ENCODE results near the gene MMP24. TPM values are rescaled to one million over a fixed set of nuclear protein-coding genes. Genes with fewer than 3 reads are reported as not detected.

MMP24 gene
- total and polyA plus RNA-seq, 8 donors = 2.0 to 7.3 (median 5.0) TPM

DNA sequence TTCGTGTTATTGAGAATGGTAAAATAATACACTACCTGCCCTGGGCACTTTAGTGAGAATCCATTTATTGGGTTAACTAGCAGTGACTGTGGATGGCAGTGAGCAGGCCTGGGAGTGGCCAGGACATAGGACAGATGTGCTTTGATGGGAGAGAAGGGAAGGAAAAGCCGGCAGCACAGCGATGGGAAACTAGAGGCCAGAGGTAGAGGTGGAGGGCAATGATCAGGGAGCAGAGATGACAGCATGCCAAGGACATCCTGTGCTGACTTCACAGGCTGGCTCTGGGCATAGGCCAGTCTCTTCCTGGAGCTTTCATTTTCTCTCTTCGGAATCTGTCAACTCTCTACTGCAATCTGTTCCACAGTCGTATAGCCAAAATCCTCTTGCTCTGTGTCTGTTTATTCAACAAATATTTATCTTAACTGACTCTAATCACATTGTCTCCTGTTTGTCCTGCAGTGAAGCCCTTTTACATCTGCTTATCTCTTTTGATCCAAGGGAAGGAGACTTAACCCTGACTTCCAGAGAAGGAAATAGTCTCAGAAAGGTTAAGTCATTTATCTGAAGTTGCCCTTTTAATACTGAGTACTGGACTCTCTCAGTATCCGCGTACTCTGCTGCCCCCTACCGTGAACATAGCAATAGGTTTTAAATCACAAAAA is 18.4 kb upstream of the MMP24 start:
- no peaks in the 10 kb centered on the region for H3K36me3 ChIP-seq
- WGBS, 2 donors = 14% methylated on average over 8 of the region's 8 CpGs
- TF ChIP-seq, protein P1, sequence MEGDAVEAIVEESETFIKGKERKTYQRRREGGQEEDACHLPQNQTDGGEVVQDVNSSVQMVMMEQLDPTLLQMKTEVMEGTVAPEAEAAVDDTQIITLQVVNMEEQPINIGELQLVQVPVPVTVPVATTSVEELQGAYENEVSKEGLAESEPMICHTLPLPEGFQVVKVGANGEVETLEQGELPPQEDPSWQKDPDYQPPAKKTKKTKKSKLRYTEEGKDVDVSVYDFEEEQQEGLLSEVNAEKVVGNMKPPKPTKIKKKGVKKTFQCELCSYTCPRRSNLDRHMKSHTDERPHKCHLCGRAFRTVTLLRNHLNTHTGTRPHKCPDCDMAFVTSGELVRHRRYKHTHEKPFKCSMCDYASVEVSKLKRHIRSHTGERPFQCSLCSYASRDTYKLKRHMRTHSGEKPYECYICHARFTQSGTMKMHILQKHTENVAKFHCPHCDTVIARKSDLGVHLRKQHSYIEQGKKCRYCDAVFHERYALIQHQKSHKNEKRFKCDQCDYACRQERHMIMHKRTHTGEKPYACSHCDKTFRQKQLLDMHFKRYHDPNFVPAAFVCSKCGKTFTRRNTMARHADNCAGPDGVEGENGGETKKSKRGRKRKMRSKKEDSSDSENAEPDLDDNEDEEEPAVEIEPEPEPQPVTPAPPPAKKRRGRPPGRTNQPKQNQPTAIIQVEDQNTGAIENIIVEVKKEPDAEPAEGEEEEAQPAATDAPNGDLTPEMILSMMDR (IDR thresholded peaks at IDR 0.05) = peak; percentile 49 to 73 (median 62)
- H3K9me3 ChIP-seq = no peaks in the 10 kb centered on the region
- peak overlapping the region in 1 of 4 donors; percentile 21 for H3K4me3 ChIP-seq
- peaks cover 0 to 5% (median 0%) of the 10 kb centered on the region in 3 donors for H3K4me1 ChIP-seq
- H3K27me3 ChIP-seq = no peaks in the 10 kb centered on the region
- peak in 5 of 6 donors; percentile 71 to 83 (median 75) for DNase-seq
- no peak for FAIRE-seq
- intact Hi-C loops (cut with DNase I) = loop anchor here in 1 of 3 donors (5.0 to 10.0 kb wide), 2 partner anchors 66 to 113 kb away; partner anchors contain the start of gene TRPC4AP
- peak; percentile 97 to 100 (median 98) for ATAC-seq
- H3K27ac ChIP-seq = peak overlapping the region in 3 of 4 donors; percentile 36 to 63 (median 61)

DNA sequence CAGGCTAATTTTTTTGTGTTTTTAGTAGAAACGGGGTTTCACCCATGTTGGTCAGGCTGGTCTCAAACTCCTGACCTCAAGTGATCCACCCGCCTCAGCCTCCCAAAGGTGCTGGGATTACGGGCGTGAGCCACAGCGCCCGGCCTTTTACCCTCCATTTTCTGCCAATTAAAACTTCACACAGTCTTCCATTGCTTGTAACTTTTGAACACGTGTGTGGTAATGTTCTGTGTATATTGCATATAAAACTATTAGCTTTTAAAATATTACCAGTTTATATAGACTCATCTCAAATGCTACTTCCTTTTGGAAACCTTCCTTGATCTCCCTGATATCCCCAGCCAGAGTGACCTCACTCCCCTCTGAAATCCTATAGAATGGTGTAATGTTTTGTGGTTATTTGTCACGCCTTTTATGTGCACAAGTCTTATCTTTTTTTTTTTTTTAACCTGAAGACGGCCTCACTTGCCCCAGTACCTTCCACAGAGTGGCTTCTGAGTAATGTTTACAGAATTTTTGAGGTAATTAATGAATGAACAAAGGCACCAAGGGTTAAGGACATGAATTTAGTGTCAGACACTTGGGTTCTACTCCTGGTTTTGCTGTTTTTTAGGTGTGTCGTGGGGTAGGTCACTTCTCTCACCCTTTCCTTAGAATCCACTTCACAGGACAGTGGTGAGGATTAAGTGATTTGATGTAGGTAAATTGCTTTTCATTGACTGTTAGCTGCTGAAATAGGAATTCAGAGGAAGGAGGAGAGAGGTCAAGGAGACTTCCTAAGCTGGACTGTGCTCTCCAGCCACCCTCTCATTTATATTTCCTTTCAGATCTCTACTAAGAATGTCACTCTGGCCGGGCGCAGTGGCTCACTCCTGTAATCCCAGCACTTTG is 11.2 kb upstream of the MMP24 start:
- TF ChIP-seq, protein P1 (IDR thresholded peaks at IDR 0.05) = no peak
- H3K4me1 ChIP-seq = no peaks in the 10 kb centered on the region
- no peaks in the 10 kb centered on the region for H3K27me3 ChIP-seq
- no peak overlapping the region for H3K27ac ChIP-seq
- ATAC-seq = no peak
- H3K9me3 ChIP-seq = no peaks in the 10 kb centered on the region
- no peak for FAIRE-seq
- no peak overlapping the region for H3K4me3 ChIP-seq
- no peaks in the 10 kb centered on the region for H3K36me3 ChIP-seq
- 87 to 94% methylated on average over 12 of the region's 12 CpGs for WGBS, 2 donors
- intact Hi-C loops (cut with DNase I) = no loop called here
- no peak for DNase-seq

DNA sequence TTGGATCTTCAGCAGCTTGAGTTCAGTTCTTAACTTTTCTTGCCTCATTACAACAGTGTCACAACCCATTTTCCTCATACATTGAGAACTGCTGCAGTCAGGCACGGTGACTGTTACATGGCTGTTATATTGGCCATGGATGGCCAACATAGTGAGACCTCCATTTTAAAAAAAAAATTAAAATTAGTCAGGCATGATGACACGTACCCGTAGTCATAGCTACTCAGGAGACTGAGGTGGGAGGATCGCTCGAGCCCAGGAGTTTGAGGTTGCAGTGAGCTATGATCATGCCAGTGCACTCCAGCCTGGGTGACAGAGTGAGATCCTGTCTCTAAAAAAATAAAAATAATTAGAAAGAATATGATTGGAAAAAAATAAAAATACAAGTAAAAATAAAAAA is 9.9 kb upstream of the MMP24 start:
- FAIRE-seq = no peak
- no peaks in the 10 kb centered on the region for H3K36me3 ChIP-seq
- DNase-seq = no peak
- 86% methylated on average over 5 of the region's 5 CpGs for whole genome bisulfite sequencing, 2 donors
- no peak overlapping the region for H3K4me3 ChIP-seq
- no peak overlapping the region for H3K27ac ChIP-seq
- no peaks in the 10 kb centered on the region for H3K9me3 ChIP-seq
- no peaks in the 10 kb centered on the region for H3K27me3 ChIP-seq
- intact Hi-C loops (cut with DNase I) = no loop called here
- TF ChIP-seq, protein P1 (IDR thresholded peaks at IDR 0.05) = no peak
- no peak for ATAC-seq
- H3K4me1 ChIP-seq = no peaks in the 10 kb centered on the region

DNA sequence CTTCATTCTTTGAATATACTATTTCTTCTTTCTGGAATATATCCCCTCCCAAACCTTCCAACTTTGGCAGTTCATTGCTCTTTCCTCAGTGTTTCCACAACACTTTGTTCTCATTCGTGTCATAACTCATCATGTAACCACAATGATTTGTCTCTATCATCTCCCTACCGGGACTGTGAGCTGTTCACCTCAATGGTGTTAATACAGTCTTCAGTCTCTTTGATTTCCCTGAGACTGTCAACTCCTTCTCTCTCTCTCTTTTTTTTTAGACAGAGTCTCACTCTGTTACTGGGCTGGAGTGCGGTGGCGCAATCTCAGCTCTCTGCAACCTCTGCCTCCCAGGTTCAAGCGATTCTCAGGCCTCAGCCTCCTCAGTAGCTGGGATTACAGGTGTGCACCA is 2.5 kb upstream of the MMP24 start:
- FAIRE-seq = no peak
- TF ChIP-seq, protein P1 (IDR thresholded peaks at IDR 0.05) = no peak
- Histone ChIP-seq H3K4me3 (no peak overlapping the region), H3K36me3 (no peaks in the 10 kb centered on the region), H3K9me3 (no peaks in the 10 kb centered on the region), H3K27me3 (no peaks in the 10 kb centered on the region), H3K4me1 (no peaks in the 10 kb centered on the region), H3K27ac (no peak overlapping the region)
- intact Hi-C loops (cut with DNase I) = no loop called here
- DNase-seq = no peak
- no peak for ATAC-seq
- WGBS, 2 donors = 95 to 96% methylated on average over 5 of the region's 5 CpGs

Data from pancreas (tissue), 10 donors.